Measurements from ENCODE around the gene DTX1.
A peak's percentile ranks its signal among the peaks of the same experiment; 100 is the strongest.

The DTX1 gene

GRCh38 chr12:113070117-113070906 lies 13.8 kb downstream of the DTX1 start:
- no peak overlapping the region for H3K4me3 ChIP-seq (ENCODE audit: low read depth, low read length)

- no peak overlapping the region for H3K4me3 ChIP-seq (ENCODE audit: low read depth, low read length)
Measured at GRCh38 chr12:113071135-113072112, 14.9 kb downstream of the DTX1 start.

GRCh38 chr12:113072136-113072535 lies 15.6 kb downstream of the DTX1 start:
- H3K4me3 ChIP-seq (ENCODE audit: low read depth, low read length): no peak overlapping the region

GRCh38 chr12:113073586-113073985 lies 17.1 kb downstream of the DTX1 start:
- H3K4me3 ChIP-seq (ENCODE audit: low read depth, low read length): no peak overlapping the region

GRCh38 chr12:113075137-113075683 lies 18.7 kb downstream of the DTX1 start:
- H3K4me3 ChIP-seq (ENCODE audit: low read depth, low read length): no peak overlapping the region

GRCh38 chr12:113077057-113077858 lies 20.7 kb downstream of the DTX1 start:
- H3K4me3 ChIP-seq (ENCODE audit: low read depth, low read length): peak overlapping the region; percentile 43

GRCh38 chr12:113077859-113078255 lies 21.3 kb downstream of the DTX1 start:
- peak overlapping the region; percentile 43 for H3K4me3 ChIP-seq (ENCODE audit: low read depth, low read length)

- no peak overlapping the region for H3K4me3 ChIP-seq (ENCODE audit: low read depth, low read length)
Measured at GRCh38 chr12:113081873-113082272, 25.3 kb downstream of the DTX1 start.

GRCh38 chr12:113082486-113083148 lies 26.1 kb downstream of the DTX1 start:
- no peak overlapping the region for H3K4me3 ChIP-seq (ENCODE audit: low read depth, low read length)

GRCh38 chr12:113083863-113084435 lies 27.4 kb downstream of the DTX1 start:
- H3K4me3 ChIP-seq (ENCODE audit: low read depth, low read length): no peak overlapping the region

- no peak overlapping the region for H3K4me3 ChIP-seq (ENCODE audit: low read depth, low read length)
Measured at GRCh38 chr12:113086249-113087164, 30.0 kb downstream of the DTX1 start.

GRCh38 chr12:113087193-113087592 lies 30.7 kb downstream of the DTX1 start:
- no peak overlapping the region for H3K4me3 ChIP-seq (ENCODE audit: low read depth, low read length)

GRCh38 chr12:113088037-113088436 lies 31.5 kb downstream of the DTX1 start:
- H3K4me3 ChIP-seq (ENCODE audit: low read depth, low read length): no peak overlapping the region

- no peak overlapping the region for H3K4me3 ChIP-seq (ENCODE audit: low read depth, low read length)
Measured at GRCh38 chr12:113088971-113089756, 32.6 kb downstream of the DTX1 start.

GRCh38 chr12:113089839-113090238 lies 33.3 kb downstream of the DTX1 start:
- no peak overlapping the region for H3K4me3 ChIP-seq (ENCODE audit: low read depth, low read length)

GRCh38 chr12:113090740-113091139 lies 34.2 kb downstream of the DTX1 start:
- H3K4me3 ChIP-seq (ENCODE audit: low read depth, low read length): no peak overlapping the region

- H3K4me3 ChIP-seq (ENCODE audit: low read depth, low read length): no peak overlapping the region
Measured at GRCh38 chr12:113091506-113091905, 35.0 kb downstream of the DTX1 start.

All from iPS-11a (cell line).